PFSK-1 (cell line): Measurements from ENCODE around the gene TLE4.

Experiments used
- FOXP2 ChIP-seq: optimal IDR thresholded peaks from 2 replicates; pipeline ENCODE3; 2011; ENCODE audit warnings: borderline replicate concordance, control low read depth, inconsistent platforms; ENCODE audit not compliant: insufficient read depth; ENCODE audit errors: extremely low read length, extremely low read depth
- POLR2AphosphoS5 ChIP-seq: IDR thresholded peaks from 2 replicates; pipeline ENCODE4 v1.6.1; 2012; ENCODE audit warnings: low read depth, mild to moderate bottlenecking, control low read depth, low read length, moderate library complexity
- SIN3A ChIP-seq: IDR thresholded peaks from 2 replicates; pipeline ENCODE4 v1.6.1; 2012; ENCODE audit warnings: mild to moderate bottlenecking, low read length, moderate library complexity, borderline replicate concordance; ENCODE audit not compliant: insufficient read depth
- TAF1 ChIP-seq: IDR thresholded peaks from 2 replicates; pipeline ENCODE4 v1.6.1; 2012; ENCODE audit warnings: low read length, control low read depth, borderline replicate concordance; ENCODE audit not compliant: insufficient read depth
- TF ChIP-seq, protein P1 (sequence below), 2 experiments: IDR thresholded peaks; 2 replicates each; pipeline versions ENCODE4 v1.6.1 to v1.8.0; 2011 to 2012; ENCODE audit warnings: low read depth in 2 of 2, low read length in 2 of 2, control low read depth in 1 of 2, inconsistent platforms in 1 of 2, mild to moderate bottlenecking in 1 of 2, moderate library complexity in 1 of 2; ENCODE audit not compliant: insufficient read depth in 1 of 2

The TLE4 gene

GRCh38 chr9:79769476-79770275, 197.9 kb downstream of the TLE4 start:
- TF ChIP-seq, protein P1, sequence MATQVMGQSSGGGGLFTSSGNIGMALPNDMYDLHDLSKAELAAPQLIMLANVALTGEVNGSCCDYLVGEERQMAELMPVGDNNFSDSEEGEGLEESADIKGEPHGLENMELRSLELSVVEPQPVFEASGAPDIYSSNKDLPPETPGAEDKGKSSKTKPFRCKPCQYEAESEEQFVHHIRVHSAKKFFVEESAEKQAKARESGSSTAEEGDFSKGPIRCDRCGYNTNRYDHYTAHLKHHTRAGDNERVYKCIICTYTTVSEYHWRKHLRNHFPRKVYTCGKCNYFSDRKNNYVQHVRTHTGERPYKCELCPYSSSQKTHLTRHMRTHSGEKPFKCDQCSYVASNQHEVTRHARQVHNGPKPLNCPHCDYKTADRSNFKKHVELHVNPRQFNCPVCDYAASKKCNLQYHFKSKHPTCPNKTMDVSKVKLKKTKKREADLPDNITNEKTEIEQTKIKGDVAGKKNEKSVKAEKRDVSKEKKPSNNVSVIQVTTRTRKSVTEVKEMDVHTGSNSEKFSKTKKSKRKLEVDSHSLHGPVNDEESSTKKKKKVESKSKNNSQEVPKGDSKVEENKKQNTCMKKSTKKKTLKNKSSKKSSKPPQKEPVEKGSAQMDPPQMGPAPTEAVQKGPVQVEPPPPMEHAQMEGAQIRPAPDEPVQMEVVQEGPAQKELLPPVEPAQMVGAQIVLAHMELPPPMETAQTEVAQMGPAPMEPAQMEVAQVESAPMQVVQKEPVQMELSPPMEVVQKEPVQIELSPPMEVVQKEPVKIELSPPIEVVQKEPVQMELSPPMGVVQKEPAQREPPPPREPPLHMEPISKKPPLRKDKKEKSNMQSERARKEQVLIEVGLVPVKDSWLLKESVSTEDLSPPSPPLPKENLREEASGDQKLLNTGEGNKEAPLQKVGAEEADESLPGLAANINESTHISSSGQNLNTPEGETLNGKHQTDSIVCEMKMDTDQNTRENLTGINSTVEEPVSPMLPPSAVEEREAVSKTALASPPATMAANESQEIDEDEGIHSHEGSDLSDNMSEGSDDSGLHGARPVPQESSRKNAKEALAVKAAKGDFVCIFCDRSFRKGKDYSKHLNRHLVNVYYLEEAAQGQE (IDR thresholded peaks at IDR 0.05; ENCODE audit: insufficient read depth in 1 of 2, low read depth in 2 of 2, low read length in 2 of 2), result no peak
- TF ChIP-seq FOXP2, result no peak
- no peak for TF ChIP-seq TAF1
- no peak for TF ChIP-seq SIN3A
- TF ChIP-seq POLR2AphosphoS5, result no peak

- TF ChIP-seq SIN3A (no peak), FOXP2 (no peak), POLR2AphosphoS5 (no peak), TAF1 (no peak)
- TF ChIP-seq, protein P1 (IDR thresholded peaks at IDR 0.05; ENCODE audit: insufficient read depth in 1 of 2, low read depth in 2 of 2, low read length in 2 of 2), result no peak
Measured at GRCh38 chr9:79774356-79774755, 202.6 kb downstream of the TLE4 start.
